CD4-positive, alpha-beta T cell treated with Interleukin-2 at 100 ng/mL for 4 hours (primary cell): ENCODE results near the gene SMC4.
"Not testable (repeated sequence)": the region's sequence is repeated elsewhere in the genome, so short reads cannot be mapped to it uniquely, and the experiment has no call there.

Source experiments
- DNase-seq: peaks from one replicate; pipeline ENCODE4 v3.0.0-alpha.2; 2020; ENCODE audit warnings: low spot score

Gene SMC4

GRCh38 chr3:160446522-160447056 is 47.1 kb downstream of the SMC4 start:
- DNase-seq = no peak

GRCh38 chr3:160447544-160447943 is 48.1 kb downstream of the SMC4 start:
- no peak for DNase-seq

- DNase-seq = peak; percentile 54
These were observed 49.6 kb downstream of the SMC4 start for GRCh38 chr3:160448845-160449635.

DNA sequence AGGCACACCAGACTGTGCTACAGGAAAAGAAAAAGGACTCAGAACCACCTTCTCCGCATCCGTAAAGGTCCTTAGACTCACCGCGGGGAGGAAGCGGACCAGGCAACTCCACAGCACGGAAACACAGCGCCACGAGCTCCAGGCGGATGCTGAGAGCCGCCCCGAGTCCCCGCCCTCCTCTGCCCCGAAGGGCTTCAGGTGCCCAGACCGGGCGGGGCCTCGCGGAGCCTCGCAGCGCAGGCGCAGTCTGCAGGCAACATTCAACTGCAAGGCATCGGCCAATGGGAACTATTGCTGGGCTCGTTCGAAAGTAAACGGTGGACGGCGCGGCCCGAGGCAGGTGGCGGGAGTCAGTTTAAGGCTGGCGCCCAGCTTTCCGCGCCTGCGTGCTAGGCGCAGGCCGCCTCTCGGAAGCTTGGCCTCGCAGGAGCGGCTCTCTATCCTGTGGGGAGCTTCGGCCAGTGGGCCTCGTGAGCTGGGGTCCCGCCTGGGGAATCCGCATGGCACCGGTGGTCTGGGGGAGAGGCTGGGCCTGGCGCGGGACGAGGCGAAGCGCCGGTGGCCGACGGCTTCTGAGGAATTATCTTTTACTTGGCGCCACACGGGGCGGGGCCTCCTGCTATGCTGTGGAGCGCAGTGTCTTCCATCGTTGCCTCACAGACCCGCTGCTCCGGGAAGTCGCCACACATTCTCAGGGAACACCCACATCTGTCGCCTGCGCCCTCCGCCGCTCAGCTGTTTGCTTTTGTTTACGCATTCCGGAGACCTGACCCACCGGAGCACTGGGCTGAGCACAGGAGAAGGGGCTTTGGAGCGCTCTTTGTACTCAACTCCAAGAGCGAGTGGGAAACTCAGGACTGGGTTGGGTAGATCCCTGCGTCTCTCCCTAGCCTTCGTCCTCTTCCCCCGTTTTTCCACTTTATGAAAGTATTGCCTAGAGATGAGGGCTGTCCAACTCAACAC is 50.5 kb downstream of the SMC4 start, which contains the start of gene TRIM59:
Gene TRIM59 (minus strand): TSS at position 151 of the 963 bp plus-strand sequence. CDS start 10,603 bp downstream, outside the sequence.
- DNase-seq = peak; percentile 97

DNA sequence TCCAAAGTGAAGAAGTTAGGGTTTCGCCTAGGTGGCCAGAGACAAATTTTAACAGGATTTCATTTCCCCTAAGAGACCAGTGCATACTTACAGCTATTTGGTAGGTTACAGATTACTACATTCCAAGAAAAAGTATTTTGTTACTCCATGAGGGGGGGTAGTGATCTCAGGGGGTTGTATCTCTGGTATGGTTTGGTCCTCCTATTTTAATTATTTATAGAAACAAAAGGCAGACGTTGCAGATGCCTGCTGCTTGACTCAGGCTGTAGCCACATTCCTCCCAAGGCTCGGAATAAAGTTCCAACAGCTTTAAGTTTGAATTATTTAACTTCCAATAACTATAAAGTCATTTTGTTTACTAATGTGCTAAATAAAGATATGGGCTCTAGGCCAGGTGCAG is 51.4 kb downstream of the SMC4 start:
- DNase-seq = no peak

- DNase-seq = no peak
These were observed 52.2 kb downstream of the SMC4 start for GRCh38 chr3:160451602-160452001.

DNA sequence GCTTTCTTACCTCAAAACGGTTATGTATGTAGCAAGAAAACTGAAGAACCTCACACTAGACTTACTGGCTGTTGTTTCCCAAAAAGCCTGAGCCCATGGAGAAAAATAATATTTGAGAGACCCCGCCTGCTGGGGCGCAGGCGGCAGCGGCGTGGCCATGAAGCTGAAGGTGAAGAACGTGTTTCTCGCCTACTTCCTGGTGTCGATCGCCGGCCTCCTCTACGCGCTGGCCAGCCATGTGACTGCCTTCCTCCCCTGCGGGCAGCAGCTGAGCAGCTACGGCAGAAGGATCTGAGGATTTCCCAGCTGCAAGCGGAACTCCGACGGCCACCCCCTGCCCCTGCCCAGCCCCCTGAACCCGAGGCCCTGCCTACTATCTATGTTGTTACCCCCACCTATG is 52.8 kb downstream of the SMC4 start:
- DNase-seq = not testable (repeated sequence)

DNA sequence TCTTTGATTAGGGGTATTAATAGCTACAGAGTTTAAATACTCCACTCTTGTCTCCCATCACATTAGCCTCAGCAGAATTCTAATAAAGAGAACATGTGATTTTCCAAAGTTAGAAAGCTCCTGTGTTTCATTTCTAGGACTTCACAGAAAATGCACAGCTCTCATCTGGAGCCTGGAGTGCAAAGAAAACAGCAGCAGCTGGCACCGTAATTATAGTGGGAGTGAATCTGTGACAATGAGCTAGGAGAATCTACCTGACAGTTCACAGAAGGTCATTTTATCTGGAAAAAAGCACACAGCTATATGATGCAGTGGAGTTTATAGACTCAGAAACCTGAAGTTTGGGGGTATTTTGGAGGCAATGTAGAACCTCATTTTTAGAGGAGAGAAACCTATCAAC is 55.5 kb downstream of the SMC4 start:
- no peak for DNase-seq

- no peak for DNase-seq
These were observed 56.4 kb downstream of the SMC4 start for GRCh38 chr3:160455846-160456245.

GRCh38 chr3:160458151-160458550 is 58.7 kb downstream of the SMC4 start:
- DNase-seq = no peak

- DNase-seq = no peak
These were observed 60.1 kb downstream of the SMC4 start for GRCh38 chr3:160459450-160459970.

DNA sequence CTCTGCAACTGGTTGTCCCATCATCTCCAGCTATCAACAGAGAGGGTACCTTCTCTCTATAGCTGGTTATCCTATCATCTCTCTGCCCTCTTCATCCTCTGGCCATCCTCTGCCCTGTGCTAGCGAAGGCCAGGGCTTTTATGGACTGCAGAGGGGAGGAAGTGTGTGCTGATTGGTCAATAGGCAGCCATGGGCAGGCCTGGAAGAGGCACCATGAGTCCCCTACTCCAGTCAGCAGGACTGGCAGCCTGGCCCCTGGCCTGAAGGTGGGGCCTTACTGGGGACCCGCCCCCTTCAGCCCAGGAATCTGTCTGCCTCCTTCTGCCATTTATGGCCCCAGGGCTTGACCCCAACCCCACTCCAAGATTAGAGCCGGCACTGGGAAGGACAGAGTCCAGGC is 60.6 kb downstream of the SMC4 start:
- DNase-seq = no peak

DNA sequence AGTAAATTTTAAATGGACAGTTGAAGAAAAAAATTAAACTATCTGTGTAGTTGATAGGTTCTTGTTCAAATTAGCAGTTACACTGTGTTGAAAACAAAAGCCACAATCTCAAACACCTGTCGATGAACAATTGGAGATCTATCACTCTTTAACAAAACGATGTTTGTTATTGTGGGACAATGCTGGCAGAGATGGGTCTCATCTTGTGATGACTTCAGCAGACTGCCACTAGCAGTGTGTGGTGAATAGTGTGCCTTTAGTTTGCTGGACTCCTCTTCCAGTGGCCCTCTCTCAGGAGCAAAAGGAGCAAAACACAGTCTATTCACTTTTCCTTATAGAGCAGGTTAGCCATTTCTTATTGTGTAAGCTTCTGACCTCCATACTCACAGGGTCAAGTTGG is 64.9 kb downstream of the SMC4 start:
- no peak for DNase-seq

DNA sequence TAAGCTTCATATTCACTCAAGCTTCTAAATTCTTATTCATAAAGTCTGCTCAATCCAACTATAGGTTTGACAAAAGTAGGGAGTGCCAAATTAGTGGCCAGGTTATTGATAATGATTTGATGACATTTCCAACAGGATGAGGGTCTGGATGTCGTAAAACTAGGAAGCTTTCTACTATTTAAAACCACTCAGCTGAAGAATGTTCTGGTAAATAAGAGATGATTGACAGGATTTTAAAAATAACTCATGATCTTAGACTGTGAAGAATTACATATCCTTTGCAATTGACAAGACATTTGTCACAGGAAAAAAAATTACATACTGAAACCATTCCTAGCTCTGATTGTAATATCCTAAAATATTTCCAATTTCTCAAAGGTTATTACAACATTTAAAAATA is 65.5 kb downstream of the SMC4 start:
- no peak for DNase-seq

- no peak for DNase-seq
These were observed 70.7 kb downstream of the SMC4 start for GRCh38 chr3:160470181-160470580.

DNA sequence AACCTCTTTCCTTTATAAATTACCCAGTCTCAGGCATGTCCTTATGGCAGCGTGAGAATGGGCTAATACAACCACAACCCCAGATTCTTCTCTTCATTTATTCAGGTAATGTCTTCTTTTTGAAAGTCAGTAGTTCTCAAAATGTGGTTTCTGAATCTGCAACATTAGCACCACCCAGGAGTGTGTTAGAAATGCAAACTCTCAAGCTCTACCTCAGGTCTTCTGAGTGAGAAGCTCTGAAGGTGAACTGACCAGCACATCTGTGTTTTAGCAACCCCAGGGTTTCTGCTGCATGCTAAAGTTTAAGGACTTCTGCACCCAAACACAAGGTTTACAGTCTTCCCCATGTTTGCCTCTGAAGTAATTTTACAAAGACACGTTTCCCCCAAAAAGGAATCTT is 72.4 kb downstream of the SMC4 start:
- no peak for DNase-seq

DNA sequence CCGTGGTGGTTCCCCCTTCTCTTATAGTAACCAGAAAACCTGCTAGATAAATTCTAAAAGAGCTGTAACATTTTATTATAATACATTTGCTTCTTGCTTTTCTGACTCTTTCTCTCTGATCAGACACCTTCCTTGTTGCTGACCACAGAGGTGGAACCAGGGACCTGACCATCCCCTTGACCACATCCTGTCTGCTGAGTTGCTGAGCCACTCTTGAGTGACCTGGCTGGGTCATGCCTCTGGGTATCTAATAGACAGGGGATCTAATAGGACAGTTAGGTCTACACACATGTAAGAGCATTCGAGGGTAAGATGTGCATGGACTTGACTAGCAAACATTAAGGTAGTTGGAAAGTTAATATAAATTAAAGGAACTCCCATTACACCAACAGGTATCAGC is 72.9 kb downstream of the SMC4 start:
- no peak for DNase-seq

- no peak for DNase-seq
These were observed 73.8 kb downstream of the SMC4 start for GRCh38 chr3:160473221-160473620.

GRCh38 chr3:160473978-160474377 is 74.5 kb downstream of the SMC4 start:
- no peak for DNase-seq

DNA sequence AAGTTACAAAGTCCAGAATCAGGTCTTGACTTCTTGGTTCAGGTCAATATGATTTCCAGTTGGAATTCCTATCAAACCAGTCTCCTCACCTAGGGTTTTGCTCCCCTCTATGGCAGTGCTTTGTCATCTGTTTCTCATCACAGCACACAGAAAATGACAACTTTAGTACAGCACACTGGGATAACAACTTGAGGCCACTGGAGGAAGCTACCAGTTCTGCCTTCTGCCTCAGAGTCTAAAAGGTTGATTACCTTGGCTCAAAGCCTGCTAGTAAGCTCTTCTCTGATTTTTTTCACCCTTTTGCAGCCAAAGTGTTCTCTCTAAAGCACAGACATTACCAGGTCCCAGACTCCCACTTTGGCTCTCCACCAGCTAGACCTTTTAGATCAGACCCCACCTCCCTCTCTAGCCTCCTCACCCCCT is 75.0 kb downstream of the SMC4 start:
- DNase-seq = no peak

- DNase-seq = no peak
These were observed 75.7 kb downstream of the SMC4 start for GRCh38 chr3:160475153-160475552.

DNA sequence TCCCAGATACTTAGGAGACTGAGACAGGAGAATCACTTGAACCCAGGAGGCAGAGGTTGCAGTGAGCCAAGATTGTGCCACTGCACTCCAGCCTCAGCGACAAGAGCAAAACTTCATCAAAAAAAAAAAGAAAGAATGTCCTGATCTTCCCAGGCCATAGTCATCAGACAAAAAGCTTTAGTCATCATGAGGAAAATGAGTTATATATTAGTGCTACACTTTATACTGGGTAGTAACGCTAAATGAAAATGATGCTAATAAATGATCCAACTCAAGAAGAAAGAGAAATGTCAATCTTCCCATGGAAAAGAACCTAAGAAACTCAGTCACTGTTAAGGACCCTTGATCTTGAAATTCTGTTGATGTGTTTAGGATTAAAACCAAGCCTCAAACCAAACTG is 76.4 kb downstream of the SMC4 start:
- no peak for DNase-seq
